Body of pancreas (tissue), 4 donors: ENCODE data around the gene ACACB.
"Not testable (repeated sequence)": the region's sequence is repeated elsewhere in the genome, so short reads cannot be mapped to it uniquely, and the experiment has no call there.

Source experiments
- CTCF ChIP-seq, 7 experiments: fragments of 450-650 bp in 4 of 7; fragments of 200-600 bp in 3 of 7; sonication (generic) in 3 of 7; IDR thresholded peaks; one replicate each; pipeline ENCODE4 v1.5.1; 2016 to 2019; ENCODE audit warnings: antibody characterized with exemption in 7 of 7
- POLR2A ChIP-seq, 3 donors: fragments of 450-650 bp; IDR thresholded peaks; one replicate each; pipeline ENCODE4 v1.6.1; 2016; ENCODE audit warnings: antibody characterized with exemption in 3 of 3, mild to moderate bottlenecking in 2 of 3

DNA sequence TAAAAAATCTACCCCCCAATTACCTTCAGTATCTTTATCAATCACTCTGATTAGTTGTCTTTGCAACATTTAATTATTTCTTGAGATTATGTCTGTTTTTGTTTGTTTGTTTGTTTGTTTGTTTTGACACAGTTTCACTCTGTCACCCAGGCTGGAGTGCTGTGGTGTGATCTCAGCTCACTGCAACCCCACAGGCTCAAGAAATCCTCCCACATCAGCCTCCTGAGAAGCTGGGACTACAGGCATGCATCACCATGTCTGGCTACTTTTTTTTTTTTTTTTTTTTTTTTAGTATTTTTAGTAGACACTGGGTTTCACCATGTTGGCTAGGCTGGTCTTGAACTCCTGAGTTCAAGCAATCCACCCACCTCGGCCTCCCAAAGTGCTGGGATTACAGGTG lies 30.7 kb downstream of the ACACB start:
- TF ChIP-seq CTCF, POLR2A (IDR thresholded peaks at IDR 0.05): not testable (repeated sequence)
